GM12878 (cell line): ENCODE measurements around the gene GNAO1. TPM values are rescaled to one million over a fixed set of nuclear protein-coding genes. Genes with fewer than 3 reads are reported as not detected.

Source experiments
- ATF7 ChIP-seq: fragments of 450-650 bp; IDR thresholded peaks from 2 replicates; pipeline ENCODE4 v1.6.1; 2016; ENCODE audit warnings: low read depth, mild to moderate bottlenecking
- BHLHE40 ChIP-seq, 2 experiments: fragments of 450-650 bp in 1 of 2; IDR thresholded peaks; 2 replicates each; pipeline ENCODE4 v1.6.1; 2011 to 2017; ENCODE audit warnings: low read depth in 2 of 2, borderline replicate concordance in 1 of 2, improper control_type of control experiment in 1 of 2, low read length in 1 of 2, mild to moderate bottlenecking in 1 of 2
- BMI1 ChIP-seq: fragments of 450-650 bp; IDR thresholded peaks from 2 replicates; pipeline ENCODE4 v1.6.1; 2016; ENCODE audit warnings: mild to moderate bottlenecking, moderate library complexity, borderline replicate concordance
- EED ChIP-seq: sonication (generic); IDR thresholded peaks from 2 replicates; pipeline ENCODE4 v1.6.1; 2016; ENCODE audit warnings: antibody characterized with exemption, low read depth
- EP300 ChIP-seq, 2 experiments: fragments of 150-350 bp in 1 of 2; IDR thresholded peaks; 2 replicates each; pipeline ENCODE4 v1.6.1; 2011 to 2012; ENCODE audit warnings: low read depth in 2 of 2, low read length in 2 of 2, borderline replicate concordance in 1 of 2, improper control_type of control experiment in 1 of 2, inconsistent platforms in 1 of 2; ENCODE audit not compliant: control insufficient read depth in 1 of 2
- EZH2 ChIP-seq: IDR thresholded peaks from 2 replicates; pipeline ENCODE4 v1.6.1; 2012; ENCODE audit warnings: low read depth, mild to moderate bottlenecking, control low read depth, inconsistent platforms, low read length, borderline replicate concordance; ENCODE audit not compliant: control insufficient read depth
- FOXK2 ChIP-seq: fragments of 450-650 bp; IDR thresholded peaks from 2 replicates; pipeline ENCODE4 v1.6.1; 2017; ENCODE audit warnings: mild to moderate bottlenecking, moderate library complexity
- GATAD2B ChIP-seq: fragments of 450-650 bp; conservative IDR thresholded peaks from 2 replicates; pipeline ENCODE4 v1.6.1; 2017; ENCODE audit warnings: low read depth, mild to moderate bottlenecking, moderate library complexity
- KAT2A ChIP-seq: conservative IDR thresholded peaks from 2 replicates; pipeline ENCODE4 v1.6.1; 2011; ENCODE audit warnings: low read depth, low read length; ENCODE audit not compliant: control insufficient read depth
- MYB ChIP-seq: fragments of 150-350 bp; IDR thresholded peaks from 2 replicates; pipeline ENCODE4 v1.6.1; 2014; ENCODE audit warnings: mild to moderate bottlenecking, low read depth, low read length, borderline replicate concordance
- NFYA ChIP-seq: IDR thresholded peaks from 2 replicates; pipeline ENCODE4 v1.6.1; 2011; ENCODE audit warnings: low read depth, mild to moderate bottlenecking, low read length, improper control_type of control experiment, borderline replicate concordance
- NR2F1 ChIP-seq: fragments of 450-650 bp; conservative IDR thresholded peaks from 2 replicates; pipeline ENCODE4 v1.6.1; 2017; ENCODE audit warnings: mild to moderate bottlenecking
- PAX8 ChIP-seq: fragments of 450-650 bp; IDR thresholded peaks from 2 replicates; pipeline ENCODE4 v1.6.1; 2017; ENCODE audit warnings: mild to moderate bottlenecking, moderate library complexity
- RB1 ChIP-seq: fragments of 450-650 bp; formaldehyde crosslinking; IDR thresholded peaks from 2 replicates; pipeline ENCODE4 v1.6.1; 2017; ENCODE audit warnings: mild to moderate bottlenecking, borderline replicate concordance
- RFX5 ChIP-seq: IDR thresholded peaks from 2 replicates; pipeline ENCODE4 v1.6.1; 2011; ENCODE audit warnings: low read depth, low read length, improper control_type of control experiment
- SMAD5 ChIP-seq: IDR thresholded peaks from 2 replicates; pipeline ENCODE4 v1.6.1; 2016; ENCODE audit warnings: antibody characterized with exemption, low read depth
- SMARCA5 ChIP-seq: fragments of 450-650 bp; IDR thresholded peaks from 2 replicates; pipeline ENCODE4 v1.6.1; 2017; ENCODE audit warnings: mild to moderate bottlenecking
- SPI1 ChIP-seq: IDR thresholded peaks from 2 replicates; pipeline ENCODE4 v1.6.1; 2011; ENCODE audit warnings: low read depth, mild to moderate bottlenecking, low read length, moderate library complexity, borderline replicate concordance; ENCODE audit not compliant: insufficient read depth
- ZNF207 ChIP-seq: fragments of 450-650 bp; IDR thresholded peaks from 2 replicates; pipeline ENCODE4 v1.6.1; 2014; ENCODE audit warnings: antibody characterized with exemption, mild to moderate bottlenecking, borderline replicate concordance
- ZNF24 ChIP-seq: fragments of 450-650 bp; IDR thresholded peaks from 2 replicates; pipeline ENCODE4 v1.6.1; 2017; ENCODE audit warnings: antibody characterized with exemption, mild to moderate bottlenecking
- ZZZ3 ChIP-seq: IDR thresholded peaks from 2 replicates; pipeline ENCODE4 v1.6.1; 2011; ENCODE audit warnings: low read depth; ENCODE audit not compliant: control insufficient read depth, insufficient read length
- polyA plus RNA-seq, 11 experiments: library from polyadenylated mRNA; depleted of rRNA in 4 of 11; unstranded in 6 of 11; stranded (reverse) in 5 of 11; fragments of >200 nt; fragmentation: Nextera tagmentation in 4 of 11; fragmentation: Illumina TruSeq in 1 of 11; extraction: Ambion mirVana in 4 of 11; extraction: Trizol in 1 of 11; gene quantifications; 1 replicate in 1 of 11; 2 replicates in 10 of 11; pipeline versions ENCODE4 v1.2.1 to v1.2.3, GENCODE V29; 2011 to 2016; ENCODE audit warnings: inconsistent platforms in 2 of 11, missing spikeins in 2 of 11, low read depth in 1 of 11
- total RNA-seq, 4 experiments: library from RNA; depleted of rRNA in 3 of 4; stranded (reverse); fragments of >200 nt in 3 of 4; fragmentation: Illumina TruSeq in 1 of 4; extraction: Trizol in 1 of 4; gene quantifications; 2 replicates each; pipeline versions ENCODE4 v1.2.1 to v1.2.3, GENCODE V29; 2013 to 2021
- TF ChIP-seq, protein P1 (sequence below): fragments of 450-650 bp; formaldehyde crosslinking; IDR thresholded peaks from 2 replicates; pipeline ENCODE4 v1.4.0; 2022; ENCODE audit warnings: mild to moderate bottlenecking, moderate library complexity
- TF ChIP-seq, protein P2 (sequence below): IDR thresholded peaks from 2 replicates; pipeline ENCODE4 v1.6.1; 2012; ENCODE audit warnings: mild to moderate bottlenecking, low read depth, low read length

The GNAO1 gene
- total and polyA plus RNA-seq, 10 of the 15 experiments (the other 5 are each of a cell fraction or from before 2014, with no cell fraction given): 0.05 to 0.28 (median 0.14) TPM; not detected in 6

DNA sequence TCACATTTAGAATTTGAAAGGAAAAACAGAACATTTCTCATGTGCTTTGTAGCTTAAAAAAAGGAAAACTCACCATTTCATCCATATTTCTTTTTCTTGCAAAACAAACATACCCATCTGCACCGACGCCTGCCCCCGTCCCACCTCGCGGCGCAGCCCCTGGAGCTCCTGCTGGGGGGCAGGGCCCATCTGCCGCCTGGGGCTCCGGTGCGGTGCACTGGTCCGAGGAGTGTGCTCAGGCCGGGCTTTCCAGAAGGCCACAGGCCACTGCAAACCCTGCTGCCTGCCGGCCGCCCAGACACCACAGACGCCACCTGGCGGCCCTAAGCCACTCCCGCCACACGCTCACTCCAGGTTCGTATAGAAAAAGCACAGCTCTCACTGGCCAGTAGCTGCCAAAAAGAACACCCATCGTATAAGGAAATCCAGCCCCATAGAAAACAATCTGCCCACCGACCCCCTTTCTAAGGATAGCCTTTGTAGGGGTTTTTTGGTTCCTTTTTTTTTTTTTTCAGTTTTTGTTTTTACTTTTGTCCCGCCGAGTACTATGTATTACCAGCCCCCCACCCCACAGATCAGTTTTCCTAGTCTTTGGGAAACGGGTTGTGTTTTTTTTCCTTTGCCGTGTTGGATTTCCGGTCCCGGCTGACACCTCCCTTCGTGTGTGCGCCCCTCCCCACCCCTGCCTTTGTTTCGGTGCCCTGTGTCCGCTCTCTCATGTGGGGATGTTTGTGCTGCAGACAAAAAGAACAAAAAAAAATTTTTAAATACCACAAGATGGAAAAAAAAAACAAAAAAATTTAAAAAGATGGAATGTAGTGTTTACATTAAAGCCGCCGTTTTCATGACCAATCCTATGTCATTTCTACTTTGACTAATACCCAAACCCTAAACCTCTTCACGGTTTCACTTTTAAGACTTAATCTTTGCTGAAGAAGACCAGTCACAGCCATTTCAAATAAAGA lies 165.3 kb downstream of the GNAO1 start (continued):
- TF ChIP-seq BHLHE40 (IDR thresholded peaks at IDR 0.05; ENCODE audit: borderline replicate concordance in 1 of 2, low read depth in 2 of 2, low read length in 1 of 2): peak; percentile 6 to 52; a peak in 2 of 4 replicates
- peak; percentile 85; the same call in 1 of the 2 replicates for TF ChIP-seq RB1
- TF ChIP-seq SPI1: no peak
- TF ChIP-seq SMAD5: no peak
- TF ChIP-seq EP300 (IDR thresholded peaks at IDR 0.05; ENCODE audit: borderline replicate concordance in 1 of 2, control insufficient read depth in 1 of 2, low read depth in 2 of 2, low read length in 2 of 2): 0 out of 4 replicates have a peak, but pooled peaks of 1 of the 2 experiments have one; percentile 1
- TF ChIP-seq SMARCA5: peak; percentile 97
- TF ChIP-seq ATF7: peak; percentile 51; the same call in 1 of the 2 replicates
- TF ChIP-seq, protein P1, sequence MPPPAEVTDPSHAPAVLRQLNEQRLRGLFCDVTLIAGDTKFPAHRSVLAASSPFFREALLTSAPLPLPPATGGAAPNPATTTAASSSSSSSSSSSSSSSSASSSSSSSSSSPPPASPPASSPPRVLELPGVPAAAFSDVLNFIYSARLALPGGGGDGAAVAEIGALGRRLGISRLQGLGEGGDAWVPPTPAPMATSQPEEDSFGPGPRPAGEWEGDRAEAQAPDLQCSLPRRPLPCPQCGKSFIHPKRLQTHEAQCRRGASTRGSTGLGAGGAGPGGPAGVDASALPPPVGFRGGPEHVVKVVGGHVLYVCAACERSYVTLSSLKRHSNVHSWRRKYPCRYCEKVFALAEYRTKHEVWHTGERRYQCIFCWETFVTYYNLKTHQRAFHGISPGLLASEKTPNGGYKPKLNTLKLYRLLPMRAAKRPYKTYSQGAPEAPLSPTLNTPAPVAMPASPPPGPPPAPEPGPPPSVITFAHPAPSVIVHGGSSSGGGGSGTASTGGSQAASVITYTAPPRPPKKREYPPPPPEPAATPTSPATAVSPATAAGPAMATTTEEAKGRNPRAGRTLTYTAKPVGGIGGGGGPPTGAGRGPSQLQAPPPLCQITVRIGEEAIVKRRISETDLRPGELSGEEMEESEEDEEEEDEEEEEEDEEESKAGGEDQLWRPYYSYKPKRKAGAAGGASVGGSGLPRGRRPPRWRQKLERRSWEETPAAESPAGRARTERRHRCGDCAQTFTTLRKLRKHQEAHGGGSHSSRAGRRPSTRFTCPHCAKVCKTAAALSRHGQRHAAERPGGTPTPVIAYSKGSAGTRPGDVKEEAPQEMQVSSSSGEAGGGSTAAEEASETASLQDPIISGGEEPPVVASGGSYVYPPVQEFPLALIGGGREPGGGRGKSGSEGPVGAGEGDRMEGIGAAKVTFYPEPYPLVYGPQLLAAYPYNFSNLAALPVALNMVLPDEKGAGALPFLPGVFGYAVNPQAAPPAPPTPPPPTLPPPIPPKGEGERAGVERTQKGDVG (CRISPR knock-in tag): no peak
- TF ChIP-seq FOXK2: no peak
- 0 out of 2 replicates have a peak, but pooled peaks have one; percentile 17 for TF ChIP-seq EED
- no peak for TF ChIP-seq RFX5
- no peak for TF ChIP-seq KAT2A
- TF ChIP-seq ZZZ3: no peak
- TF ChIP-seq, protein P2, sequence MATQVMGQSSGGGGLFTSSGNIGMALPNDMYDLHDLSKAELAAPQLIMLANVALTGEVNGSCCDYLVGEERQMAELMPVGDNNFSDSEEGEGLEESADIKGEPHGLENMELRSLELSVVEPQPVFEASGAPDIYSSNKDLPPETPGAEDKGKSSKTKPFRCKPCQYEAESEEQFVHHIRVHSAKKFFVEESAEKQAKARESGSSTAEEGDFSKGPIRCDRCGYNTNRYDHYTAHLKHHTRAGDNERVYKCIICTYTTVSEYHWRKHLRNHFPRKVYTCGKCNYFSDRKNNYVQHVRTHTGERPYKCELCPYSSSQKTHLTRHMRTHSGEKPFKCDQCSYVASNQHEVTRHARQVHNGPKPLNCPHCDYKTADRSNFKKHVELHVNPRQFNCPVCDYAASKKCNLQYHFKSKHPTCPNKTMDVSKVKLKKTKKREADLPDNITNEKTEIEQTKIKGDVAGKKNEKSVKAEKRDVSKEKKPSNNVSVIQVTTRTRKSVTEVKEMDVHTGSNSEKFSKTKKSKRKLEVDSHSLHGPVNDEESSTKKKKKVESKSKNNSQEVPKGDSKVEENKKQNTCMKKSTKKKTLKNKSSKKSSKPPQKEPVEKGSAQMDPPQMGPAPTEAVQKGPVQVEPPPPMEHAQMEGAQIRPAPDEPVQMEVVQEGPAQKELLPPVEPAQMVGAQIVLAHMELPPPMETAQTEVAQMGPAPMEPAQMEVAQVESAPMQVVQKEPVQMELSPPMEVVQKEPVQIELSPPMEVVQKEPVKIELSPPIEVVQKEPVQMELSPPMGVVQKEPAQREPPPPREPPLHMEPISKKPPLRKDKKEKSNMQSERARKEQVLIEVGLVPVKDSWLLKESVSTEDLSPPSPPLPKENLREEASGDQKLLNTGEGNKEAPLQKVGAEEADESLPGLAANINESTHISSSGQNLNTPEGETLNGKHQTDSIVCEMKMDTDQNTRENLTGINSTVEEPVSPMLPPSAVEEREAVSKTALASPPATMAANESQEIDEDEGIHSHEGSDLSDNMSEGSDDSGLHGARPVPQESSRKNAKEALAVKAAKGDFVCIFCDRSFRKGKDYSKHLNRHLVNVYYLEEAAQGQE: no peak
- TF ChIP-seq ZNF24: peak; percentile 32; the same call in 1 of the 2 replicates
- TF ChIP-seq GATAD2B: 0 out of 2 replicates have a peak, but pooled peaks have one; percentile 52
- TF ChIP-seq PAX8: no peak
- TF ChIP-seq ZNF207: no peak
- no peak for TF ChIP-seq EZH2
- TF ChIP-seq MYB: 0 out of 2 replicates have a peak, but pooled peaks have one; percentile 48
- no peak for TF ChIP-seq NFYA
- peak; percentile 82 for TF ChIP-seq NR2F1
- no peak for TF ChIP-seq BMI1
